WTC11 (cell line): ENCODE results near the gene POLG. TPM values are rescaled to one million over a fixed set of nuclear protein-coding genes. Genes with fewer than 3 reads are reported as not detected.

Experiments
- ATAC-seq: fragments of 200-7000 bp; cut with Tn5 transposase; 2 replicates; pipeline ENCODE4 v1.10.0; 2021; ENCODE audit warnings: mild to moderate bottlenecking, moderate library complexity
- CTCF ChIA-PET: fragments of 300-600 bp; sonication (Branson Sonifier 250); formaldehyde crosslinking; loops from one replicate; lab custom pipeline; 2021; ENCODE audit warnings: antibody characterized with exemption; lab: Charles Lee
- POLR2A ChIA-PET: fragments of 350-600 bp; sonication (Branson Sonifier 250); formaldehyde crosslinking; loops from one replicate; lab custom pipeline; 2021; ENCODE audit warnings: antibody characterized with exemption; lab: Charles Lee
- DNase-seq: peaks from one replicate; pipeline ENCODE4 v3.0.0; 2021; ENCODE audit warnings: low spot score
- H3K27ac Mint-ChIP-seq: 2 replicates; pipeline ENCODE4 v1.8.0; 2021; ENCODE audit warnings: mixed read lengths
- H3K27me3 Mint-ChIP-seq: 2 replicates; pipeline ENCODE4 v1.8.0; 2021; ENCODE audit warnings: low read depth, mild to moderate bottlenecking, moderate library complexity, mixed read lengths
- H3K36me3 Mint-ChIP-seq: 2 replicates; pipeline ENCODE4 v1.8.0; 2021; ENCODE audit warnings: mixed read lengths
- H3K4me1 Mint-ChIP-seq: 2 replicates; pipeline ENCODE4 v1.8.0; 2022; ENCODE audit warnings: mixed read lengths
- H3K4me3 Mint-ChIP-seq: 2 replicates; pipeline ENCODE4 v1.8.0; 2021; ENCODE audit warnings: mild to moderate bottlenecking, moderate library complexity, mixed read lengths
- H3K9me3 Mint-ChIP-seq: 2 replicates; pipeline ENCODE4 v1.8.0; 2021; ENCODE audit warnings: mixed read lengths
- CREB1 ChIP-seq: sonication (generic); formaldehyde crosslinking; IDR thresholded peaks from 2 replicates; pipeline ENCODE4 v1.8.0; 2023; ENCODE audit warnings: mild to moderate bottlenecking, missing genetic modification reagents
- GRHL2 ChIP-seq: fragments of 250-450 bp; sonication (Bioruptor Pico); IDR thresholded peaks from 2 replicates; pipeline ENCODE4 v1.8.0; 2022; ENCODE audit warnings: mild to moderate bottlenecking, moderate library complexity; ENCODE audit not compliant: insufficient replicate concordance, severe bottlenecking
- IRF2 ChIP-seq: sonication (generic); formaldehyde crosslinking; IDR thresholded peaks from 2 replicates; pipeline ENCODE4 v1.8.0; 2022; ENCODE audit warnings: low read depth, missing genetic modification reagents, borderline replicate concordance
- KAT7 ChIP-seq: sonication (generic); formaldehyde crosslinking; IDR thresholded peaks from 2 replicates; pipeline ENCODE4 v1.8.1; 2023; ENCODE audit warnings: missing genetic modification reagents, mild to moderate bottlenecking, borderline replicate concordance
- NFATC4 ChIP-seq: fragments of 250-450 bp; sonication (Bioruptor Pico); IDR thresholded peaks from 2 replicates; pipeline ENCODE4 v1.9.0; 2021; ENCODE audit warnings: mild to moderate bottlenecking
- NFE2L1 ChIP-seq: sonication (generic); formaldehyde crosslinking; IDR thresholded peaks from 2 replicates; pipeline ENCODE4 v1.8.1; 2023; ENCODE audit warnings: missing genetic modification reagents
- PRRX2 ChIP-seq: fragments of 250-450 bp; sonication (Bioruptor Pico); IDR thresholded peaks from 2 replicates; pipeline ENCODE4 v1.8.0; 2021; ENCODE audit warnings: mild to moderate bottlenecking
- RELA ChIP-seq: sonication (generic); formaldehyde crosslinking; IDR thresholded peaks from 2 replicates; pipeline ENCODE4 v1.8.1; 2022; ENCODE audit warnings: missing genetic modification reagents, mild to moderate bottlenecking, borderline replicate concordance
- SMAD3 ChIP-seq: sonication (generic); formaldehyde crosslinking; IDR thresholded peaks from 2 replicates; pipeline ENCODE4 v1.8.0; 2022; ENCODE audit warnings: missing genetic modification reagents, mild to moderate bottlenecking, borderline replicate concordance
- SMAD4 ChIP-seq: sonication (generic); formaldehyde crosslinking; IDR thresholded peaks from 2 replicates; pipeline ENCODE4 v1.8.0; 2022; ENCODE audit warnings: mild to moderate bottlenecking, missing genetic modification reagents
- SP1 ChIP-seq: sonication (generic); formaldehyde crosslinking; conservative IDR thresholded peaks from 2 replicates; pipeline ENCODE4 v1.8.1; 2022; ENCODE audit warnings: missing genetic modification reagents
- ZBTB21 ChIP-seq: sonication (generic); formaldehyde crosslinking; IDR thresholded peaks from 2 replicates; pipeline ENCODE4 v1.8.1; 2023; ENCODE audit warnings: mild to moderate bottlenecking, missing genetic modification reagents, borderline replicate concordance
- ZNF219 ChIP-seq: sonication (generic); formaldehyde crosslinking; IDR thresholded peaks from 2 replicates; pipeline ENCODE4 v1.8.0; 2023; ENCODE audit warnings: missing genetic modification reagents, mild to moderate bottlenecking, borderline replicate concordance
- ZNF232 ChIP-seq: sonication (generic); formaldehyde crosslinking; IDR thresholded peaks from 2 replicates; pipeline ENCODE4 v1.8.0; 2022; ENCODE audit warnings: mild to moderate bottlenecking, missing genetic modification reagents
- total RNA-seq: library from RNA; stranded (reverse); gene quantifications from 3 replicates; pipeline ENCODE4 v1.2.3, GENCODE V29; 2021
- TF ChIP-seq, protein P1 (sequence below): sonication (generic); formaldehyde crosslinking; IDR thresholded peaks from 2 replicates; pipeline ENCODE4 v1.8.0; 2023; ENCODE audit warnings: missing genetic modification reagents, mild to moderate bottlenecking, borderline replicate concordance
- TF ChIP-seq, protein P2 (sequence below): sonication (generic); formaldehyde crosslinking; IDR thresholded peaks from 2 replicates; pipeline ENCODE4 v1.8.1; 2022; ENCODE audit warnings: missing genetic modification reagents, borderline replicate concordance
- TF ChIP-seq, protein P3 (sequence below): sonication (generic); formaldehyde crosslinking; IDR thresholded peaks from 2 replicates; pipeline ENCODE4 v1.8.0; 2023; ENCODE audit warnings: missing genetic modification reagents
- TF ChIP-seq, protein P4 (sequence below): sonication (generic); formaldehyde crosslinking; conservative IDR thresholded peaks from 2 replicates; pipeline ENCODE4 v1.8.1; 2022; ENCODE audit warnings: mild to moderate bottlenecking, missing genetic modification reagents
- TF ChIP-seq, protein P5 (sequence below): sonication (generic); formaldehyde crosslinking; IDR thresholded peaks from 2 replicates; pipeline ENCODE4 v1.8.1; 2022; ENCODE audit warnings: low read depth, mild to moderate bottlenecking, moderate library complexity, missing genetic modification reagents, borderline replicate concordance
- TF ChIP-seq, protein P6 (sequence below): fragments of 250-450 bp; sonication (Bioruptor Pico); conservative IDR thresholded peaks from 2 replicates; pipeline ENCODE4 v1.9.0; 2021; ENCODE audit warnings: mild to moderate bottlenecking

POLG gene
- total RNA-seq, 1 experiment from 2014 or later, result 76.2 TPM

DNA sequence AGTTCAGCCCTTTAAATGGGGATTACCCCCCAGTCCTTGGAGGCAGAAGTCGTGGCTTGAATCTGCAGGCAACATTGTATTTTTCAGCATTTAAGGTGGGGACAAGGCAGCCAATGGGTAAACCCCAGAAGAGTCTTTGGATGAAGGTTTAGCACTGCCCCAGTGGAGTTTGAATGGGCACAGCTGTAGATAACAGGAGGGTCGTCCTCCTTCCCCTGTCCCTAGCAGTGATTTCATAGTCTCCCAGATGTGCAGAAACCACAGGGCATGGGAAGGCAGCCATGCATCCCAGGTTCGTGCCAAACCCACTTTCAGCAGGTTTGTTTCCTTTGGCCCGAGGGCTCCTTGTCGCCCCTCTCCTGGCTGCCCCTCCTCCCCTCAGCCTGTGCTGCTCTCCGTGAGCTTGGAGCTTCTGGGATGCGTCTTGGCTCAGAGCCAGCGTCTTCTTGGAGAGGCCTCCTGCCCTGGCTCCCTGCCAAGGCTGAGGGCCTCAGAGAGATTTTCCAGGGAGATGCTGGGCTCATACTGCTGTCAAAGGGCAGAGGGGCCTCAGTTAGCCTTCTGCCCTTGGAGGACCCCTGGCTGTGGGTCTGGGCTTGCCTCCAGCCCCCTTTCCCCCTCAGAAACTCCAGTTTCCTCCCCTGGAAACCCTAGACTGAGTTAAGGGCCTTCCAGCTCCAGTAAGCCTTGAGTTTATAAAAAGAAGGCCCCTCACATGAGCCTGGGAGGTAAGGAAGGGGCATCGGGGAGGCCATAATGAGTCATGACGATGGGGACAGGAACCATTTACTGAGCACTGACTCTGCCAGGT lies 48.9 kb upstream of the POLG start (continued):
- TF ChIP-seq, protein P1, sequence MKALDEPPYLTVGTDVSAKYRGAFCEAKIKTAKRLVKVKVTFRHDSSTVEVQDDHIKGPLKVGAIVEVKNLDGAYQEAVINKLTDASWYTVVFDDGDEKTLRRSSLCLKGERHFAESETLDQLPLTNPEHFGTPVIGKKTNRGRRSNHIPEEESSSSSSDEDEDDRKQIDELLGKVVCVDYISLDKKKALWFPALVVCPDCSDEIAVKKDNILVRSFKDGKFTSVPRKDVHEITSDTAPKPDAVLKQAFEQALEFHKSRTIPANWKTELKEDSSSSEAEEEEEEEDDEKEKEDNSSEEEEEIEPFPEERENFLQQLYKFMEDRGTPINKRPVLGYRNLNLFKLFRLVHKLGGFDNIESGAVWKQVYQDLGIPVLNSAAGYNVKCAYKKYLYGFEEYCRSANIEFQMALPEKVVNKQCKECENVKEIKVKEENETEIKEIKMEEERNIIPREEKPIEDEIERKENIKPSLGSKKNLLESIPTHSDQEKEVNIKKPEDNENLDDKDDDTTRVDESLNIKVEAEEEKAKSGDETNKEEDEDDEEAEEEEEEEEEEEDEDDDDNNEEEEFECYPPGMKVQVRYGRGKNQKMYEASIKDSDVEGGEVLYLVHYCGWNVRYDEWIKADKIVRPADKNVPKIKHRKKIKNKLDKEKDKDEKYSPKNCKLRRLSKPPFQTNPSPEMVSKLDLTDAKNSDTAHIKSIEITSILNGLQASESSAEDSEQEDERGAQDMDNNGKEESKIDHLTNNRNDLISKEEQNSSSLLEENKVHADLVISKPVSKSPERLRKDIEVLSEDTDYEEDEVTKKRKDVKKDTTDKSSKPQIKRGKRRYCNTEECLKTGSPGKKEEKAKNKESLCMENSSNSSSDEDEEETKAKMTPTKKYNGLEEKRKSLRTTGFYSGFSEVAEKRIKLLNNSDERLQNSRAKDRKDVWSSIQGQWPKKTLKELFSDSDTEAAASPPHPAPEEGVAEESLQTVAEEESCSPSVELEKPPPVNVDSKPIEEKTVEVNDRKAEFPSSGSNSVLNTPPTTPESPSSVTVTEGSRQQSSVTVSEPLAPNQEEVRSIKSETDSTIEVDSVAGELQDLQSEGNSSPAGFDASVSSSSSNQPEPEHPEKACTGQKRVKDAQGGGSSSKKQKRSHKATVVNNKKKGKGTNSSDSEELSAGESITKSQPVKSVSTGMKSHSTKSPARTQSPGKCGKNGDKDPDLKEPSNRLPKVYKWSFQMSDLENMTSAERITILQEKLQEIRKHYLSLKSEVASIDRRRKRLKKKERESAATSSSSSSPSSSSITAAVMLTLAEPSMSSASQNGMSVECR (CRISPR knock-in tag), result no peak
- TF ChIP-seq, protein P2, sequence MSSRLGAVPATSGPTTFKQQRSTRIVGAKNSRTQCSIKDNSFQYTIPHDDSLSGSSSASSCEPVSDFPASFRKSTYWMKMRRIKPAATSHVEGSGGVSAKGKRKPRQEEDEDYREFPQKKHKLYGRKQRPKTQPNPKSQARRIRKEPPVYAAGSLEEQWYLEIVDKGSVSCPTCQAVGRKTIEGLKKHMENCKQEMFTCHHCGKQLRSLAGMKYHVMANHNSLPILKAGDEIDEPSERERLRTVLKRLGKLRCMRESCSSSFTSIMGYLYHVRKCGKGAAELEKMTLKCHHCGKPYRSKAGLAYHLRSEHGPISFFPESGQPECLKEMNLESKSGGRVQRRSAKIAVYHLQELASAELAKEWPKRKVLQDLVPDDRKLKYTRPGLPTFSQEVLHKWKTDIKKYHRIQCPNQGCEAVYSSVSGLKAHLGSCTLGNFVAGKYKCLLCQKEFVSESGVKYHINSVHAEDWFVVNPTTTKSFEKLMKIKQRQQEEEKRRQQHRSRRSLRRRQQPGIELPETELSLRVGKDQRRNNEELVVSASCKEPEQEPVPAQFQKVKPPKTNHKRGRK (CRISPR knock-in tag), result no peak
- TF ChIP-seq, protein P3, sequence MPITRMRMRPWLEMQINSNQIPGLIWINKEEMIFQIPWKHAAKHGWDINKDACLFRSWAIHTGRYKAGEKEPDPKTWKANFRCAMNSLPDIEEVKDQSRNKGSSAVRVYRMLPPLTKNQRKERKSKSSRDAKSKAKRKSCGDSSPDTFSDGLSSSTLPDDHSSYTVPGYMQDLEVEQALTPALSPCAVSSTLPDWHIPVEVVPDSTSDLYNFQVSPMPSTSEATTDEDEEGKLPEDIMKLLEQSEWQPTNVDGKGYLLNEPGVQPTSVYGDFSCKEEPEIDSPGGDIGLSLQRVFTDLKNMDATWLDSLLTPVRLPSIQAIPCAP, result no peak
- TF ChIP-seq ZNF232 (CRISPR knock-in tag), result no peak
- TF ChIP-seq ZBTB21 (CRISPR knock-in tag), result no peak
- no peak for TF ChIP-seq SMAD3
- no peak for TF ChIP-seq CREB1 (CRISPR knock-in tag)
- no peak for TF ChIP-seq SP1 (CRISPR knock-in tag)
- no peak for TF ChIP-seq GRHL2

DNA sequence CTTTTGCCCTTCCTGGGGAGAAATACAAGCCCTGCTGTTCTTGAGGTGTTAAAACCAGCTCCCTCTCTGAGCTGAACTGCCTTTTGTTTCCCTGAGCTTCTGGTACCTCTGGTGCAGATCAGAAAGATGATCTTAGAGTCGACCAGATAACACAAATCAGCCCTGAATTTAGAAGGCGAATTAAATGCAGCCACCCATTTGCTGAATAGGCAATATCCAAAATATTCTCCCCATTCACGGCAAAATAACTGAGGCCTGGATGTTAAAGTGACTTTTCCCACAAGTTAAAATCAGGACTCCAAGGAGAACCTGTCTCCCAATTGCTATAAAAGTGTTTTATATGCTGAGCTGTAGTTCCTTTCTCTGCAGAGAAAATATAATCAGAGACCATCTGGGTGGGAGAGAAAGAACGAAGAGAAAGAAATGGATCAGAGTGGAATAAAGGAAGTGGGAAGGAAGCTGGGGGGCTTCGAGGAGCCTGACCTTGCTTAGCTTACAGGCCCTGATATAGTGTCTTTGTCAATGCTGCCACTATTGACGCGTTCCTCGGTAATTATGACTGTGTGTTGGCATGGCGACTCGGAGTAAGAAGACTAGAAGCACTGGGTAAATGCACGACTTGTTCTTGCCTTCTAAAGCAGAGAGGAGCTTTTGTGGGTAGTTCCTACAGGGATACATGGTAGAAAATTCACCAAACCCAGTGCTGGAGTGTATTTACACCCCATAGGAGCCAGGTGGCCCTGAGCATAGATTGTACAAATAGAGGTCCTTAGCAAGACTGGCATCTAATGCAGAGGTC lies 47.5 kb upstream of the POLG start:
- Mint-ChIP-seq H3K36me3 (no peaks in the 10 kb centered on the region), H3K4me1 (peaks cover 42% of the 10 kb centered on the region), H3K4me3 (no peak overlapping the region)
- ATAC-seq, result no peak
- TF ChIP-seq RELA (CRISPR knock-in tag) (no peak), PRRX2 (CRISPR knock-in tag) (no peak), KAT7 (no peak), SMAD4 (no peak), NFATC4 (CRISPR knock-in tag) (no peak), ZNF219 (no peak), IRF2 (CRISPR knock-in tag) (no peak), NFE2L1 (no peak)
- TF ChIP-seq, protein P4, sequence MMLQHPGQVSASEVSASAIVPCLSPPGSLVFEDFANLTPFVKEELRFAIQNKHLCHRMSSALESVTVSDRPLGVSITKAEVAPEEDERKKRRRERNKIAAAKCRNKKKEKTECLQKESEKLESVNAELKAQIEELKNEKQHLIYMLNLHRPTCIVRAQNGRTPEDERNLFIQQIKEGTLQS, result no peak
- TF ChIP-seq, protein P5, sequence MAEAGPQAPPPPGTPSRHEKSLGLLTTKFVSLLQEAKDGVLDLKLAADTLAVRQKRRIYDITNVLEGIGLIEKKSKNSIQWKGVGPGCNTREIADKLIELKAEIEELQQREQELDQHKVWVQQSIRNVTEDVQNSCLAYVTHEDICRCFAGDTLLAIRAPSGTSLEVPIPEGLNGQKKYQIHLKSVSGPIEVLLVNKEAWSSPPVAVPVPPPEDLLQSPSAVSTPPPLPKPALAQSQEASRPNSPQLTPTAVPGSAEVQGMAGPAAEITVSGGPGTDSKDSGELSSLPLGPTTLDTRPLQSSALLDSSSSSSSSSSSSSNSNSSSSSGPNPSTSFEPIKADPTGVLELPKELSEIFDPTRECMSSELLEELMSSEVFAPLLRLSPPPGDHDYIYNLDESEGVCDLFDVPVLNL (CRISPR knock-in tag), result no peak
- TF ChIP-seq, protein P6, sequence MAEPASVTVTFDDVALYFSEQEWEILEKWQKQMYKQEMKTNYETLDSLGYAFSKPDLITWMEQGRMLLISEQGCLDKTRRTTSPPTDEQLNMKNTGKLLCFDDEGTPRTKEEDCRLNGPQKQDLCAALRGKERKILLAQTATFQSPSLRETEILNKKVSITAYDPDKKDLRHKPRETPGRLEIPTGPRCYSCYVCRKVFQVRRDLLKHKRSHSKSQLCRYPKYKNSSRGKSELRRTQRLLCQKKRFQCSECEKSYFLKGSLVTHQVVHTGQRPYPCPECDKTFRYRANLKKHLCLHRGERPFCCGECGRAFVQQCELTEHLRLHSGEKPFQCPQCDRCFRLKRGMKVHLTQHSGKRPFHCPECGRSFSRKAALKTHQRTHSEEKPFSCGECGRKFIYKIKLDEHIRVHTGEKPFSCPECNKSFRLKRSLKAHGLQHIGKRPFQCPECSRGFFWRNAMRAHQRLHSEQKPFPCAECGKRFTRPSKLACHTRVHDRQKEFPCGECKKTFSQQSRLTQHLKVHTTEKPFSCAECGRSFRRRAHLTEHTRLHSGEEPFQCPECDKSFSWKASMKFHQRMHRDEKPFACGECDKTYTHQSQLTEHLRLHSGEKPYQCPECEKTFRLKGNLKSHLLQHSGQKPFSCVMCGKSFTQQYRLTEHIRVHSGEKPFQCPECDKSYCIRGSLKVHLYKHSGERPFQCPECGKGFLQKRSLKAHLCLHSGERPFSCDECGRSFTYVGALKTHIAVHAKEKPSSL (CRISPR knock-in tag), result no peak
- TF ChIP-seq, all 79 proteins: peak for 0
- POLR2A ChIA-PET, result no interaction called here
- H3K9me3 Mint-ChIP-seq, result no peaks in the 10 kb centered on the region
- CTCF ChIA-PET, result no interaction called here
- H3K27me3 Mint-ChIP-seq, result peaks cover 97% of the 10 kb centered on the region
- H3K27ac Mint-ChIP-seq, result no peak overlapping the region
- no peak for DNase-seq
